PC-3 (cell line): ENCODE results near the gene HES2.

Experiments used
- CTCF ChIP-seq: fragments of 300-600 bp; sonication (generic); conservative IDR thresholded peaks from 2 replicates; pipeline ENCODE4 v1.5.1; 2017; ENCODE audit warnings: antibody characterized with exemption, low read depth, mild to moderate bottlenecking, low read length
- EZH2 ChIP-seq: fragments of 300-600 bp; sonication (generic); IDR thresholded peaks from one replicate; pipeline ENCODE4 v1.6.1; 2017; ENCODE audit warnings: antibody characterized with exemption, mild to moderate bottlenecking, low read length; ENCODE audit not compliant: unreplicated experiment

GRCh38 chr1:6461051-6461530, 41.4 kb upstream of the HES2 start:
- TF ChIP-seq CTCF (no peak), EZH2 (no peak)
